WTC11 (cell line): ENCODE measurements around the gene LMTK2.

Experiments used
- CREB1 ChIP-seq: sonication (generic); formaldehyde crosslinking; IDR thresholded peaks from 2 replicates; pipeline ENCODE4 v1.8.0; 2023; ENCODE audit warnings: mild to moderate bottlenecking, missing genetic modification reagents
- CTCF ChIP-seq: fragments of 200-600 bp; IDR thresholded peaks from 2 replicates; pipeline ENCODE4 v1.8.0; 2022; ENCODE audit warnings: antibody characterized with exemption
- GABPB1 ChIP-seq: sonication (generic); formaldehyde crosslinking; IDR thresholded peaks from 2 replicates; pipeline ENCODE4 v1.8.1; 2023; ENCODE audit warnings: mild to moderate bottlenecking, missing genetic modification reagents
- HMGXB4 ChIP-seq: sonication (generic); formaldehyde crosslinking; IDR thresholded peaks from 2 replicates; pipeline ENCODE4 v1.8.1; 2023; ENCODE audit warnings: mild to moderate bottlenecking, moderate library complexity, missing genetic modification reagents
- MYBL2 ChIP-seq: sonication (generic); formaldehyde crosslinking; IDR thresholded peaks from 2 replicates; pipeline ENCODE4 v1.8.1; 2023; ENCODE audit warnings: mild to moderate bottlenecking, moderate library complexity, missing genetic modification reagents
- SMAD3 ChIP-seq: sonication (generic); formaldehyde crosslinking; IDR thresholded peaks from 2 replicates; pipeline ENCODE4 v1.8.0; 2022; ENCODE audit warnings: missing genetic modification reagents, mild to moderate bottlenecking, borderline replicate concordance
- TF ChIP-seq, protein P1 (sequence below): sonication (generic); formaldehyde crosslinking; IDR thresholded peaks from 2 replicates; pipeline ENCODE4 v1.8.0; 2022; ENCODE audit warnings: mild to moderate bottlenecking, missing genetic modification reagents

DNA sequence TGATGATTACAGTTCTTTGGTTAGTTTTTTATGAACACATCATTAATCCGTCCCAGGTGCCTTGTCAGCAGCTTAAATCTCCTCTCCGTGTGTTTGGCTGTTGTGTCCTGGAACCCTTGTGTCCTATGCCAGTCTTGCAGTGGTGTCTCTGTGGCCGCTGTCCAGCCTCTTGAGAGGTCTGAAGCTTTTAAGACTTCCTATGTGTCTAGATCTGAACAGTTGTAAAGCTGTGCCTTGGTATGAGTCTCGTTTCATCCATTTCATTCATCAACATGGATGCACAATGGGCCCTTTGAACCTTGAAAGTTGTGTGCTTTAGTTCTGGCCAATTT is 16.7 kb downstream of the LMTK2 start:
- no peak for TF ChIP-seq CTCF
- no peak for TF ChIP-seq SMAD3 (CRISPR knock-in tag)
- TF ChIP-seq HMGXB4, result no peak
- TF ChIP-seq CREB1, result no peak
- no peak for TF ChIP-seq MYBL2 (CRISPR knock-in tag)
- TF ChIP-seq GABPB1 (CRISPR knock-in tag), result no peak
- TF ChIP-seq, protein P1, sequence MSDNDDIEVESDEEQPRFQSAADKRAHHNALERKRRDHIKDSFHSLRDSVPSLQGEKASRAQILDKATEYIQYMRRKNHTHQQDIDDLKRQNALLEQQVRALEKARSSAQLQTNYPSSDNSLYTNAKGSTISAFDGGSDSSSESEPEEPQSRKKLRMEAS (CRISPR knock-in tag), result no peak
